Measurements from ENCODE around the gene MYBPC1. TPM values are rescaled to one million over a fixed set of nuclear protein-coding genes. Genes with fewer than 3 reads are reported as not detected.

Gene MYBPC1
- total and polyA plus RNA-seq, 12 donors, result 0.14 to 9.3 (median 0.66) TPM; not detected in 5

- H3K36me3 ChIP-seq (replicated peaks in 1 of 2), result no peaks in the 10 kb centered on the region
- peaks cover 0 to 51% of the 10 kb centered on the region in 2 donors for H3K4me1 ChIP-seq (replicated peaks in 1 of 2)
- no peak overlapping the region for H3K4me3 ChIP-seq
- no peak overlapping the region for H3K27ac ChIP-seq
- whole genome bisulfite sequencing, 4 donors, result 98 to 100% (median 100%) methylated on average over 1 of the region's 1 CpG
- H3K9me3 ChIP-seq (replicated peaks in 1 of 3), result no peaks in the 10 kb centered on the region
- no peaks in the 10 kb centered on the region for H3K27me3 ChIP-seq
- DNase-seq, result no peak
- TF ChIP-seq POLR2A (IDR thresholded peaks at IDR 0.05), result no peak
- TF ChIP-seq CTCF (IDR thresholded peaks at IDR 0.05), result no peak
- intact Hi-C loops (cut with DNase I), result no loop called here
Observed at GRCh38 chr12:101706403-101706802, 111.6 kb downstream of the MYBPC1 start.

GRCh38 chr12:101707131-101707782, 112.5 kb downstream of the MYBPC1 start:
- TF ChIP-seq POLR2A (IDR thresholded peaks at IDR 0.05) (no peak), CTCF (IDR thresholded peaks at IDR 0.05) (no peak)
- intact Hi-C loops (cut with DNase I), result no loop called here
- no peaks in the 10 kb centered on the region for H3K36me3 ChIP-seq (replicated peaks in 1 of 2)
- no peaks in the 10 kb centered on the region for H3K27me3 ChIP-seq
- no peak for DNase-seq
- H3K27ac ChIP-seq, result peak overlapping the region in 1 of 5 donors; percentile 6
- H3K4me1 ChIP-seq (replicated peaks in 1 of 2), result peaks cover 0 to 44% of the 10 kb centered on the region in 2 donors
- H3K4me3 ChIP-seq, result no peak overlapping the region
- H3K9me3 ChIP-seq (replicated peaks in 1 of 3), result no peaks in the 10 kb centered on the region

- Histone ChIP-seq H3K4me3 (no peak overlapping the region), H3K9me3 (replicated peaks in 1 of 3) (peaks cover 0 to 5% (median 0%) of the 10 kb centered on the region in 3 donors), H3K27me3 (no peaks in the 10 kb centered on the region), H3K36me3 (replicated peaks in 1 of 2) (no peaks in the 10 kb centered on the region), H3K4me1 (replicated peaks in 1 of 2) (peaks cover 13 to 54% of the 10 kb centered on the region in 2 donors), H3K27ac (peak overlapping the region in 1 of 5 donors; percentile 1)
- TF ChIP-seq CTCF (IDR thresholded peaks at IDR 0.05), result no peak
- no peak for TF ChIP-seq POLR2A (IDR thresholded peaks at IDR 0.05)
- WGBS, 4 donors, result 87 to 95% (median 90%) methylated on average over 4 of the region's 4 CpGs
- intact Hi-C loops (cut with DNase I), result no loop called here
- DNase-seq, result no peak
Observed at GRCh38 chr12:101710288-101710687, 115.5 kb downstream of the MYBPC1 start.

GRCh38 chr12:101713059-101713682, 118.4 kb downstream of the MYBPC1 start:
- H3K36me3 ChIP-seq (replicated peaks in 1 of 2), result no peaks in the 10 kb centered on the region
- DNase-seq, result peak; percentile 47 to 76 (median 69)
- H3K4me3 ChIP-seq, result peak overlapping the region in 1 of 4 donors; percentile 15
- no peaks in the 10 kb centered on the region for H3K27me3 ChIP-seq
- TF ChIP-seq CTCF (IDR thresholded peaks at IDR 0.05) (no peak), POLR2A (IDR thresholded peaks at IDR 0.05) (peak in 1 of 2 donors; percentile 50)
- 21 to 26% (median 24%) methylated on average over 5 of the region's 5 CpGs for WGBS, 4 donors
- peaks cover 0 to 5% (median 0%) of the 10 kb centered on the region in 3 donors for H3K9me3 ChIP-seq (replicated peaks in 1 of 3)
- H3K27ac ChIP-seq, result peak overlapping the region; percentile 16 to 81 (median 56)
- intact Hi-C loops (cut with DNase I), result no loop called here
- peaks cover 13 to 53% of the 10 kb centered on the region in 2 donors for H3K4me1 ChIP-seq (replicated peaks in 1 of 2)

Measured in adrenal gland (tissue), 12 donors.